ENCODE results near the gene SLIT3.

The SLIT3 gene

DNA sequence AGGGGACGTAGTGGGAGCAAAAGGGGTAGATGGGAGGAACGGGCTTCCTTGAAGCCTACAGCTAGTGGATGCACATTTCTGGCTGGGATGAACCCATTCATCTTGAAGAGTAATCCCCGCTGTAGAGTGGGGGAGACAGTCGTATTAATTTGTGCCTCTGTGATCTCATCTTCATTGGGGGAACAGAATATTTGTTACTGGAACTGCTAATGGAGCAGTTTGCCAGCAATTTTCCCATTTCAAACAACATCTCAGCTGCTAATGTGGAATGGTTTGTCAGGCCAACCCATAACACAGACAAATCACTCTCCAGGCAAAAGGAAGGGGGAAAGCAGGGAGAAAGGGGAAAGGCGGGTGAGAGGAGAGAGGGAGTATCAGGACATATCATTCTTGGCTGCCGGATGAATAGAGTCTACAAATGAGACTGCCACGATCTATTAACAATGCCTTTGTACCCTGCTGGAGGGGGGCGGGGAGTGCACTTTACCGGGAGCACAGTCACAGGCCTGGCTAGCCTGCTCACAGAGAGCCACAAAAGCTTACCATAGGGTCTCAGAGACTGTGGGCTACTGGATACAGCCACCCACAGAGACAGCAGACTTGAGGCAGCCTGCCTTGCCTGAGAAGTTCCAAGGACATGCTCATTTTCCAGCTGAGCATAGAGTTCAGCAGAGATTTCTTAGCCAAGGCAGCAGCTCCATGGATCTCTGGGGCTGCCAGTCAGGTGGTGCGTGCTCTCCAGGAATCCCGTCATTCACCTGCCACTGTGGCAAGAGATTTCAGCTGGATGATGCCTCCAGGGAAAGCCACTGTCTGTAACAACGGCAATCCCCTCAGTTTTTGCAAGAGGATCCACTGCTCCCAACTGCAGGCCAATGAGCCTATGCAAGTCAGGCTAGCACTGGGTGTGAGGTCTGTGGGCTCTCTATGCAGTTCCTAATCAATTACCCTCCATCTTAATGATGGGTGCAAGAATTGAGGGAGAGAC lies 504.1 kb downstream of the SLIT3 start:
- TF ChIP-seq, protein P1, sequence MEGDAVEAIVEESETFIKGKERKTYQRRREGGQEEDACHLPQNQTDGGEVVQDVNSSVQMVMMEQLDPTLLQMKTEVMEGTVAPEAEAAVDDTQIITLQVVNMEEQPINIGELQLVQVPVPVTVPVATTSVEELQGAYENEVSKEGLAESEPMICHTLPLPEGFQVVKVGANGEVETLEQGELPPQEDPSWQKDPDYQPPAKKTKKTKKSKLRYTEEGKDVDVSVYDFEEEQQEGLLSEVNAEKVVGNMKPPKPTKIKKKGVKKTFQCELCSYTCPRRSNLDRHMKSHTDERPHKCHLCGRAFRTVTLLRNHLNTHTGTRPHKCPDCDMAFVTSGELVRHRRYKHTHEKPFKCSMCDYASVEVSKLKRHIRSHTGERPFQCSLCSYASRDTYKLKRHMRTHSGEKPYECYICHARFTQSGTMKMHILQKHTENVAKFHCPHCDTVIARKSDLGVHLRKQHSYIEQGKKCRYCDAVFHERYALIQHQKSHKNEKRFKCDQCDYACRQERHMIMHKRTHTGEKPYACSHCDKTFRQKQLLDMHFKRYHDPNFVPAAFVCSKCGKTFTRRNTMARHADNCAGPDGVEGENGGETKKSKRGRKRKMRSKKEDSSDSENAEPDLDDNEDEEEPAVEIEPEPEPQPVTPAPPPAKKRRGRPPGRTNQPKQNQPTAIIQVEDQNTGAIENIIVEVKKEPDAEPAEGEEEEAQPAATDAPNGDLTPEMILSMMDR (conservative IDR thresholded peaks at IDR 0.05; ENCODE audit: low read depth, low read length): no peak
- no peaks in the 10 kb centered on the region for H3K79me2 ChIP-seq (ENCODE audit: insufficient read depth, low read depth)
- H3K9ac ChIP-seq: no peak overlapping the region
- no peaks in the 10 kb centered on the region for H3K4me1 ChIP-seq (ENCODE audit: low read depth, poor library complexity, severe bottlenecking)
- H3K36me3 ChIP-seq (ENCODE audit: insufficient read depth): no peaks in the 10 kb centered on the region
- H3K27me3 ChIP-seq (ENCODE audit: insufficient read depth, low read depth): no peaks in the 10 kb centered on the region
- no peak overlapping the region for H3K27ac ChIP-seq
- H2AFZ ChIP-seq (ENCODE audit: low read depth): no peak overlapping the region
- H4K20me1 ChIP-seq (ENCODE audit: insufficient read depth): no peaks in the 10 kb centered on the region
- no peak overlapping the region for H3K4me3 ChIP-seq (IDR thresholded peaks at IDR 0.05; ENCODE audit: insufficient read depth, low read depth, low read length)
- no peak overlapping the region for H3K4me2 ChIP-seq

- no peaks in the 10 kb centered on the region for H3K27me3 ChIP-seq (ENCODE audit: insufficient read depth, low read depth)
- H3K4me3 ChIP-seq (IDR thresholded peaks at IDR 0.05; ENCODE audit: insufficient read depth, low read depth, low read length): no peak overlapping the region
- TF ChIP-seq, protein P1 (conservative IDR thresholded peaks at IDR 0.05; ENCODE audit: low read depth, low read length): no peak
- no peak overlapping the region for H3K9ac ChIP-seq
- no peak overlapping the region for H2AFZ ChIP-seq (ENCODE audit: low read depth)
- no peaks in the 10 kb centered on the region for H4K20me1 ChIP-seq (ENCODE audit: insufficient read depth)
- no peaks in the 10 kb centered on the region for H3K79me2 ChIP-seq (ENCODE audit: insufficient read depth, low read depth)
- no peaks in the 10 kb centered on the region for H3K36me3 ChIP-seq (ENCODE audit: insufficient read depth)
- H3K27ac ChIP-seq: no peak overlapping the region
- H3K4me2 ChIP-seq: no peak overlapping the region
- H3K4me1 ChIP-seq (ENCODE audit: low read depth, poor library complexity, severe bottlenecking): no peaks in the 10 kb centered on the region
These were observed 504.9 kb downstream of the SLIT3 start for GRCh38 chr5:168796000-168796399.

GRCh38 chr5:168793841-168794837 lies 506.8 kb downstream of the SLIT3 start:
- Histone ChIP-seq H3K9ac (no peak overlapping the region), H3K79me2 (ENCODE audit: insufficient read depth, low read depth) (no peaks in the 10 kb centered on the region), H4K20me1 (ENCODE audit: insufficient read depth) (no peaks in the 10 kb centered on the region), H3K4me1 (ENCODE audit: low read depth, poor library complexity, severe bottlenecking) (no peaks in the 10 kb centered on the region), H3K27ac (no peak overlapping the region), H2AFZ (ENCODE audit: low read depth) (no peak overlapping the region), H3K4me2 (no peak overlapping the region), H3K27me3 (ENCODE audit: insufficient read depth, low read depth) (no peaks in the 10 kb centered on the region), H3K36me3 (ENCODE audit: insufficient read depth) (no peaks in the 10 kb centered on the region), H3K4me3 (IDR thresholded peaks at IDR 0.05; ENCODE audit: insufficient read depth, low read depth, low read length) (no peak overlapping the region)
- TF ChIP-seq, protein P1 (conservative IDR thresholded peaks at IDR 0.05; ENCODE audit: low read depth, low read length): no peak

GRCh38 chr5:168792678-168793077 lies 508.3 kb downstream of the SLIT3 start:
- Histone ChIP-seq H3K9ac (no peak overlapping the region), H3K4me3 (IDR thresholded peaks at IDR 0.05; ENCODE audit: insufficient read depth, low read depth, low read length) (no peak overlapping the region), H4K20me1 (ENCODE audit: insufficient read depth) (no peaks in the 10 kb centered on the region), H2AFZ (ENCODE audit: low read depth) (no peak overlapping the region), H3K4me1 (ENCODE audit: low read depth, poor library complexity, severe bottlenecking) (no peaks in the 10 kb centered on the region), H3K4me2 (no peak overlapping the region), H3K36me3 (ENCODE audit: insufficient read depth) (no peaks in the 10 kb centered on the region), H3K79me2 (ENCODE audit: insufficient read depth, low read depth) (no peaks in the 10 kb centered on the region), H3K27ac (no peak overlapping the region), H3K27me3 (ENCODE audit: insufficient read depth, low read depth) (no peaks in the 10 kb centered on the region)
- TF ChIP-seq, protein P1 (conservative IDR thresholded peaks at IDR 0.05; ENCODE audit: low read depth, low read length): no peak
